GM12878 (cell line): ENCODE results near the gene WHRN.

Experiments used
- ATF7 ChIP-seq: fragments of 450-650 bp; IDR thresholded peaks from 2 replicates; pipeline ENCODE4 v1.6.1; 2016; ENCODE audit warnings: low read depth, mild to moderate bottlenecking
- BCL11A ChIP-seq: IDR thresholded peaks from 2 replicates; pipeline ENCODE4 v1.6.1; 2011; ENCODE audit warnings: low read depth, low read length
- EP300 ChIP-seq, 2 experiments: fragments of 150-350 bp in 1 of 2; IDR thresholded peaks; 2 replicates each; pipeline ENCODE4 v1.6.1; 2011 to 2012; ENCODE audit warnings: low read depth in 2 of 2, low read length in 2 of 2, borderline replicate concordance in 1 of 2, improper control_type of control experiment in 1 of 2, inconsistent platforms in 1 of 2; ENCODE audit not compliant: control insufficient read depth in 1 of 2
- STAT3 ChIP-seq: IDR thresholded peaks from 2 replicates; pipeline ENCODE4 v1.6.1; 2011; ENCODE audit warnings: low read depth, low read length, improper control_type of control experiment
- ZNF24 ChIP-seq: fragments of 450-650 bp; IDR thresholded peaks from 2 replicates; pipeline ENCODE4 v1.6.1; 2017; ENCODE audit warnings: antibody characterized with exemption, mild to moderate bottlenecking
- TF ChIP-seq, protein P1 (sequence below): IDR thresholded peaks from 2 replicates; pipeline ENCODE4 v1.6.1; 2011; ENCODE audit warnings: borderline replicate concordance, low read depth, mild to moderate bottlenecking, moderate library complexity, mixed read lengths, low read length; ENCODE audit not compliant: insufficient read depth; ENCODE audit errors: extremely low read length
- TF ChIP-seq, protein P2 (sequence below), 3 experiments: IDR thresholded peaks in 2 of 3; conservative IDR thresholded peaks in 1 of 3; 2 replicates each; pipeline ENCODE4 v1.5.1; 2011; ENCODE audit warnings: low read depth in 3 of 3, low read length in 3 of 3, mild to moderate bottlenecking in 3 of 3, control low read depth in 2 of 3, moderate library complexity in 2 of 3, inconsistent platforms in 1 of 3, mixed read lengths in 1 of 3; ENCODE audit not compliant: control insufficient read depth in 2 of 3, insufficient read depth in 1 of 3; ENCODE audit errors: extremely low read depth in 1 of 3

DNA sequence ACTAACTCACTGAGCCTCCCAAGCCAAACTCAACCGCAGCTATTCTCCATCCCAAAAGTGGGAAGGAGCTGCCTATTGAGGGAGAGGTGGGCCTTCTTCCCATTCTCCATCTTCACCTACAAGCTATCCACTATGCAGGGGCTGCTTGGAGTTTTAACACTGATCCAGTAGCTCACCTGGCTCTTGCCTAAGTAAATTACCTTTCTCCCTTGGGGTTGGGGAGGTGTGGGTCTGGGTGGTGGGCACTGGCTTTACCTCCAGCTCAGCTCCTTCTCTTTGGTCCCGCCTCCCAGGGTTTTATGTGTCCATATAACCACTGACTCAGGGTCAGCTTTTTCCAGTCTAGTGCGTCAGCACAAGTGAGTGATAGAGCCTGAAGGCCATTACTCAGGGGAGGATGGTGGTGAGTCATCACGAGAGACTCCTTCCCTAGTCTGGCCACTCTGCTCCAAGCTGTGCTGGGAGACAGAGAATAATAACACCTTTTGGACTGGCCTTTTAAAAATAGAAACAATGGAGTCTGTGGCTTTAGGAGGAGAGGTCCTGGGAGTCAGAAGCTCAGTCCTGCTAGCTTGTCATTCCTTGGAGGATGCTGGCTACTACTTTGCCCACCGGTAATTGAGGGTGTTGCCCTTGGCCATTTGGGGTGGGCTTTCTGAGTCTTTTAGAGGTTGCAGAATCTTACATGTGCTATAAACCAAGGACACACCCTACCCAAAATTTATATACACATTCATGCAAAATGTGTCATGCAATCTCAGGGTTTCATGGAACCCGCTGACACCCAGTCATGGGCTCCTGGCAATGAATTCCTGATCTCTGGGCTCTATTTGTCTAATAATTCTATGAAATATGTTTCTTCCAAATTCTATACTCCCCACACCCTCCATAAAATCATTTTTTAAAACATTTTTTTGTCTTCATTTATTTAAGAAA is 46.7 kb upstream of the WHRN start:
- TF ChIP-seq STAT3 (no peak), BCL11A (no peak), ATF7 (no peak), EP300 (IDR thresholded peaks at IDR 0.05; ENCODE audit: borderline replicate concordance in 1 of 2, control insufficient read depth in 1 of 2, low read depth in 2 of 2, low read length in 2 of 2) (no peak), ZNF24 (no peak)
- TF ChIP-seq, protein P1, sequence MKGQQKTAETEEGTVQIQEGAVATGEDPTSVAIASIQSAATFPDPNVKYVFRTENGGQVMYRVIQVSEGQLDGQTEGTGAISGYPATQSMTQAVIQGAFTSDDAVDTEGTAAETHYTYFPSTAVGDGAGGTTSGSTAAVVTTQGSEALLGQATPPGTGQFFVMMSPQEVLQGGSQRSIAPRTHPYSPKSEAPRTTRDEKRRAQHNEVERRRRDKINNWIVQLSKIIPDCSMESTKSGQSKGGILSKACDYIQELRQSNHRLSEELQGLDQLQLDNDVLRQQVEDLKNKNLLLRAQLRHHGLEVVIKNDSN: no peak
- TF ChIP-seq, protein P2, sequence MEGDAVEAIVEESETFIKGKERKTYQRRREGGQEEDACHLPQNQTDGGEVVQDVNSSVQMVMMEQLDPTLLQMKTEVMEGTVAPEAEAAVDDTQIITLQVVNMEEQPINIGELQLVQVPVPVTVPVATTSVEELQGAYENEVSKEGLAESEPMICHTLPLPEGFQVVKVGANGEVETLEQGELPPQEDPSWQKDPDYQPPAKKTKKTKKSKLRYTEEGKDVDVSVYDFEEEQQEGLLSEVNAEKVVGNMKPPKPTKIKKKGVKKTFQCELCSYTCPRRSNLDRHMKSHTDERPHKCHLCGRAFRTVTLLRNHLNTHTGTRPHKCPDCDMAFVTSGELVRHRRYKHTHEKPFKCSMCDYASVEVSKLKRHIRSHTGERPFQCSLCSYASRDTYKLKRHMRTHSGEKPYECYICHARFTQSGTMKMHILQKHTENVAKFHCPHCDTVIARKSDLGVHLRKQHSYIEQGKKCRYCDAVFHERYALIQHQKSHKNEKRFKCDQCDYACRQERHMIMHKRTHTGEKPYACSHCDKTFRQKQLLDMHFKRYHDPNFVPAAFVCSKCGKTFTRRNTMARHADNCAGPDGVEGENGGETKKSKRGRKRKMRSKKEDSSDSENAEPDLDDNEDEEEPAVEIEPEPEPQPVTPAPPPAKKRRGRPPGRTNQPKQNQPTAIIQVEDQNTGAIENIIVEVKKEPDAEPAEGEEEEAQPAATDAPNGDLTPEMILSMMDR (IDR thresholded peaks at IDR 0.05 in 2 of 3, conservative IDR thresholded peaks at IDR 0.05 in 1 of 3; ENCODE audit: control insufficient read depth in 2 of 3, extremely low read depth in 1 of 3, insufficient read depth in 1 of 3, low read depth in 3 of 3, low read length in 3 of 3): no peak
